GM12874 (cell line): ENCODE measurements around the gene HLA-DPB1.

Experiments used
- TF ChIP-seq, protein P1 (sequence below): IDR thresholded peaks from 2 replicates; pipeline ENCODE4 v1.5.1; 2011; ENCODE audit warnings: low read depth, mild to moderate bottlenecking, control low read depth, low read length, moderate library complexity; ENCODE audit not compliant: insufficient read depth

The HLA-DPB1 gene

DNA sequence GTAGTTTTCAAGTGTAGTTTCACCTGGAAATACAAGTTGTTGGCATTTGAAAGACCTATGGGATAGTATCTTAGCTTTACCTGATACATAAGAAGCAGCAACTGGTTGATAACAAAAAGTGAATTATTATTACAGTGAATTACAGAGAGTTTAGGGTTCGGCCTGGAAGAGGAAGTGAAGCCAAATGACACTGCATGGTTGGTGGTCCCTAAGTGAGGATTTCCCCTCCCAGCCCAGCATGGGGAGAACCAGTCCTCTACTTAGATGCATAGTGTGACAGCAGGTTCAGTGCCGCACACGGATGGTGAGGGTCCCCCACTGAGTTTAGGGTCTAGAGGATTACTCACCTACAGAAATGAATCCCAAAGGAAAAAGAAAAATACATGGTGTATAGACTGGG lies 18.1 kb downstream of the HLA-DPB1 start:
- TF ChIP-seq, protein P1, sequence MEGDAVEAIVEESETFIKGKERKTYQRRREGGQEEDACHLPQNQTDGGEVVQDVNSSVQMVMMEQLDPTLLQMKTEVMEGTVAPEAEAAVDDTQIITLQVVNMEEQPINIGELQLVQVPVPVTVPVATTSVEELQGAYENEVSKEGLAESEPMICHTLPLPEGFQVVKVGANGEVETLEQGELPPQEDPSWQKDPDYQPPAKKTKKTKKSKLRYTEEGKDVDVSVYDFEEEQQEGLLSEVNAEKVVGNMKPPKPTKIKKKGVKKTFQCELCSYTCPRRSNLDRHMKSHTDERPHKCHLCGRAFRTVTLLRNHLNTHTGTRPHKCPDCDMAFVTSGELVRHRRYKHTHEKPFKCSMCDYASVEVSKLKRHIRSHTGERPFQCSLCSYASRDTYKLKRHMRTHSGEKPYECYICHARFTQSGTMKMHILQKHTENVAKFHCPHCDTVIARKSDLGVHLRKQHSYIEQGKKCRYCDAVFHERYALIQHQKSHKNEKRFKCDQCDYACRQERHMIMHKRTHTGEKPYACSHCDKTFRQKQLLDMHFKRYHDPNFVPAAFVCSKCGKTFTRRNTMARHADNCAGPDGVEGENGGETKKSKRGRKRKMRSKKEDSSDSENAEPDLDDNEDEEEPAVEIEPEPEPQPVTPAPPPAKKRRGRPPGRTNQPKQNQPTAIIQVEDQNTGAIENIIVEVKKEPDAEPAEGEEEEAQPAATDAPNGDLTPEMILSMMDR, result no peak

DNA sequence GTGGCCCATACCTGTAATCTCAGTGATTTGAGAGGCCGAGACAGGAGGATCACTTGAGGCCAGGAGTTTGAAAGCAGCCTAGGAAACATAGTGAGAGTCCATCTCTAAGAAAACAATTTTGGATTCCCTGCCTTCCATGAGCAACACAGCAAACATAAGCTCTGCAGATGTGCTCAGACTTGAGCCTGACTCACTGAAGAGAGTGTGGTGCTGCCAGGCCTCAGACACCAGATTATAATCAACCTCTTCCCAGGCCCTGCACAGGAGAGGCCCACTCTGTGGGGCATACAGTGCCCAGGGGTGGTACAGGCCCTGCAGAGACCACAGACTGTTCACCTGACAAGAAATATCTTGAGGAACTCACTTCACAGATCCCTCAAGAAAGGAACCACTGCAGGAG lies 19.9 kb downstream of the HLA-DPB1 start:
- TF ChIP-seq, protein P1, result no peak

DNA sequence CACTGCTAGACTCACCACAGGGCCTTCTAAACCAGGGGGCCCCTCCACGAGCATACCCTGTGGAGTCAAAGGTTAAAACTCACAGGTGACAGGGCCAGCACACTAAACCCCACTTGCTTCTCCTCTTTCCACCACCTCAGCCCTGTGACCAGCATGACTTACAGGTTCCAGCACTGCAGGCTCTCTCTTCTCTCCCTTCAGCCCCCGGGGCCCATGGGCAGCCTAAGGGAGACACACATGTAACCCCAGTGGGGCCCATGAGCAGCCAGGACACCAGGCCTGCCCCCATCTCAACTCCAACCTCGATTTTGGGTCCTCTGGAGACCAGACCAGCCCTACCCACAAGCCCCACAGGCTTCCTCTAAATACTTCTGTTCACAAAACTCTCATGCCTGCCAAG lies 28.0 kb downstream of the HLA-DPB1 start:
- TF ChIP-seq, protein P1, result no peak

DNA sequence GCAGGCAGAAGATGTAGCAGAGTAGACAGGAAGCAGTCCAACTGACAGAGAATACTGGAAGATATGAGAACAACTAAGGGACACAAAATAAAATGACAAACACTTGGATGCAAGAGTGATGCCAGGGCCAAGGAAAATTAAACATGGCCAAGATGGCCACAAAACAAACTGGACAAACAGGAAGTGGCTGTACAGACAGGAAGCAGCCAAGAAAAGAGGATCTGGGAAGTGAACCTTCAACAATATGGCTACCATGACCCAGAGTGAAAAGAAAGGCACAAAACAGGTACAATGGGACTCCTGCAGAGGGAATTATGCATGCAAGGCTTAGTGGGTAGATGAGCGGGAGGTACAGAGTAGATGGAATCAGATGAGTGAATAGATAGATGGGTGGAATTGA lies 29.1 kb downstream of the HLA-DPB1 start:
- TF ChIP-seq, protein P1, result no peak

DNA sequence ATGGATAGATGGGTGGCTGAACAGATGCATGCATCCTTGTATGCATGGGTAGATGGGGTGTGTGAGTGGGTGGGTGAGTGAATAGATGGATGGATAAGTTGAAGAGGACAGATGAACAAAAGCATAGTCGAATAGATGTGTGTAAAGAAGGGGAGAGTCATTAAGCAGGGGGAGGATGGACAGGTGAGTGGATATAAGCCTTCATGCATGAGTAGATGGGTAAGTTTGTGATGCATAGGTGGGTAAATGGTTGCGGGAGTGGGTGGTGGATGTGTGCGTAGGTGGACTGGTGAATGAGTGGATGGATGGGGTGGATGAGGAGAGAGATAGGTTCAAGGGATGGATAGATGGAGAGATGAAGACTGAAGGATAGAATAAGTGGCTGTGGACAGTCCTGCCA lies 29.6 kb downstream of the HLA-DPB1 start:
- TF ChIP-seq, protein P1, result no peak

DNA sequence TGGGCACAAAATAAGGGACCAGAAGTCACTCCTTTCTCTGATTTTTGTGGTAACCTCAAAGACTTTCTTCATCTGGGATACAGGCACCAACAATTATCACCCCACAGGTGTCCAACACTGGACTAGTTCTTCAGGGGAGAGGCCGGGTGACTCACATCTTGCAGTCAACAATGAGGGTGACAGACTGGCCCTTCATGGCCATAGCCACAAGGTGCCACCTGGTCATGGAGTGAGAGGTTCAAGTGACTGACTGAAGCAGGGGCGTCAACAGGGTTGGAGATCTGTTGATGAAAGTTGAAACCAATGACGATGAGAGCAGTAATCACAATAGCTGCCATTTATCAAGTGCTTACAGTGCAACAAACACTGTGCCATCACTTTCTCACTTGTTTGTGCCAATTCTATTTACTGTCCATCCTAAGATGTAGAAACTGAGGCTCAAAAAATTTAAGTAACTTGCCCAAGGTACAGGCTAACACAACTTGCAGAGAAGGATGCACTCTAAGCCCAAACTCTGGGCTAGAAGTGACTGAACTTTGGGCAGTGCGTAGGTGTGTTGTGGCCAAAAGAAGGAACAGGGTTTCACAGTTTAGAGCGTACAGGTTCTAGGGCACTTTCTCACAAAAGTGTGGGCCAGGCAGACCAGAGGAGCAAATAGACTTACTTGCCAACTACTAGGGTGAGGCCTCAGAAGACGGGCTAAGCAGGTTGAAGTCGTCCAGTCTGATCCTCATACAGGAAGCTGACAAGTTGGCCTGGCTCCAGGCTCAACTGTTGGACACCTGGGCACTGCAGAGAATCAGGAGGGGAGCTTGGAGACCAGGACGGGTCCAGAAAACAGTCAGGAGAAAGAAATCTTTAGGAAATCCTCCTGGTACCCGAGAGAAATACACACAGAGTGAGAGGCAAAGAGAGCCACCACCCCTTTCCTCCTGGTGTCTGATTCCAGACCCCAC lies 30.4 kb downstream of the HLA-DPB1 start:
- TF ChIP-seq, protein P1, result no peak

DNA sequence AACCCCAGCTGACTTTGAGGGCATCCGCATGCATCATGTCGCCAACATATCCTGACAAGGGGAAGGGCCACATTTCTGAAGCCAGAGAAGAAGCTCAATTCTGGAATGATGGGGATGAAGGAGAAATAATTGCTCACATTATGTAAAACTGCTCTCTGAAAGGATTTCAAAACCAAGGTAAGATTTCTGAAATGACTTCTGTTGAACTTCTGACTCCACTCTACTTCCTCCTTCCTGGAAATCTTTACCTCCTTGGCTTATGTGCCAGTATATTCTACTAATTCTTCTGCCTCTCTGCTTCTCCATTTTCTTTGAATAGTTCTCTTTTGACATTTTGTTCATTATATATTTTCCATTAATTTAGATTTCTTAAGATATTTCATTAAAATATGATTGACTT lies 31.9 kb downstream of the HLA-DPB1 start:
- TF ChIP-seq, protein P1, result no peak
